Measurements from ENCODE around the gene MAPRE2. TPM values are rescaled to one million over a fixed set of nuclear protein-coding genes. Genes with fewer than 3 reads are reported as not detected.

Gene MAPRE2
- total RNA-seq, 1 experiment from 2014 or later, result 16.4 TPM

DNA sequence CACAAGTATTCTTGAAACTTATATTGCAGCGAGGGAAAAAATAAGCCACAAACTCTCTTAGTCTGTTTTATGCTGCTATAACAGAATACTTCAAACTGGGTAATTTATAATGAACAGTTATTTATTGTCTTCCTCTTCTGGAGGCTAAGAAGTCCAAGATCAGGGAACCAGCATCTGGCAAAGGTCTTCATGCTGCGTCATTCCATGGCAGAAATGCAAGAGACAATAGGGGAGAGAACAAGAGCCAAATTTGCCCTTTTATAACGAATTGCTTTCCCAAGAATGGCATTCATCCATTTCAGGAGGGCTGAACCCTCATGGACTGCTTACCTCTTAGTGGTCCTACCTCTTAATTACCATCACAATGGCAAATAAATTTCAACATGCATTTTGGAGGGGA lies 46.5 kb downstream of the MAPRE2 start:
- no TSS peak for BruUV-seq (replicated peaks)
- Histone ChIP-seq H3K9me3 (ENCODE audit: low read depth, low read length, poor library complexity, severe bottlenecking) (no peaks in the 10 kb centered on the region), H3K27me3 (replicated peaks; ENCODE audit: insufficient read depth, low read depth, low read length, poor library complexity) (no peaks in the 10 kb centered on the region), H3K4me1 (ENCODE audit: insufficient read depth, low read length, poor library complexity, severe bottlenecking) (no peaks in the 10 kb centered on the region), H3K27ac (ENCODE audit: low read depth, low read length, poor library complexity, severe bottlenecking) (no peak overlapping the region), H3K36me3 (ENCODE audit: insufficient read depth, low read length, poor library complexity, severe bottlenecking) (no peaks in the 10 kb centered on the region), H3K4me3 (ENCODE audit: low read depth, low read length, poor library complexity, severe bottlenecking) (no peak overlapping the region)
- TF ChIP-seq, protein P1, sequence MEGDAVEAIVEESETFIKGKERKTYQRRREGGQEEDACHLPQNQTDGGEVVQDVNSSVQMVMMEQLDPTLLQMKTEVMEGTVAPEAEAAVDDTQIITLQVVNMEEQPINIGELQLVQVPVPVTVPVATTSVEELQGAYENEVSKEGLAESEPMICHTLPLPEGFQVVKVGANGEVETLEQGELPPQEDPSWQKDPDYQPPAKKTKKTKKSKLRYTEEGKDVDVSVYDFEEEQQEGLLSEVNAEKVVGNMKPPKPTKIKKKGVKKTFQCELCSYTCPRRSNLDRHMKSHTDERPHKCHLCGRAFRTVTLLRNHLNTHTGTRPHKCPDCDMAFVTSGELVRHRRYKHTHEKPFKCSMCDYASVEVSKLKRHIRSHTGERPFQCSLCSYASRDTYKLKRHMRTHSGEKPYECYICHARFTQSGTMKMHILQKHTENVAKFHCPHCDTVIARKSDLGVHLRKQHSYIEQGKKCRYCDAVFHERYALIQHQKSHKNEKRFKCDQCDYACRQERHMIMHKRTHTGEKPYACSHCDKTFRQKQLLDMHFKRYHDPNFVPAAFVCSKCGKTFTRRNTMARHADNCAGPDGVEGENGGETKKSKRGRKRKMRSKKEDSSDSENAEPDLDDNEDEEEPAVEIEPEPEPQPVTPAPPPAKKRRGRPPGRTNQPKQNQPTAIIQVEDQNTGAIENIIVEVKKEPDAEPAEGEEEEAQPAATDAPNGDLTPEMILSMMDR (conservative IDR thresholded peaks at IDR 0.05; ENCODE audit: low read depth, low read length), result no peak
- no peak for TF ChIP-seq EZH2 (IDR thresholded peaks at IDR 0.05; ENCODE audit: borderline replicate concordance, low read depth, low read length, poor library complexity, severe bottlenecking)
- no peak for DNase-seq (ENCODE audit: low spot score)
- CTCF ChIA-PET, result no interaction called here
- POLR2A ChIA-PET (ENCODE audit: low non-redundant PET), result no interaction called here
- intact Hi-C loops (cut with micrococcal nuclease; ENCODE audit: unreplicated experiment), result no loop called here

DNA sequence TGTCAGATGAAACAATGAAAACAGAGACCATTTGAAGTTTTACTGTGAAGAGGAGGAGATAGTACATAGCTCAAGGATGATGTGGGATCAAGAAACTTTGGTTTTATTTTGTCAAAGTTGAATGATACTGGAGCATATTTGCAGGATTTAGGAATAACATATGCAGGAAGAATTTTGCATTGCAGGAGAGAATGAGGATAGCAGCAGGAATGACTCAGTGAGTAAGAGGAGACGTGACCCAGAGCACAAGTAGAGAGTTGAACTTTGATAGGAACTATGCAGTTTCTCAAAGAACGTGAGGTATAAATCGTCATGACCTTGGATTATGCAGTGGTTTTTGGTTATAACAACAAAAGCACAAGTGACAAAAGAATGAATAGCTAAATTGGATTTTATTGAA lies 47.7 kb downstream of the MAPRE2 start:
- ChIA-PET POLR2A (ENCODE audit: low non-redundant PET) (no interaction called here), CTCF (no interaction called here)
- DNase-seq (ENCODE audit: low spot score), result no peak
- TF ChIP-seq EZH2 (IDR thresholded peaks at IDR 0.05; ENCODE audit: borderline replicate concordance, low read depth, low read length, poor library complexity, severe bottlenecking), result no peak
- TF ChIP-seq, protein P1 (conservative IDR thresholded peaks at IDR 0.05; ENCODE audit: low read depth, low read length), result no peak
- intact Hi-C loops (cut with micrococcal nuclease; ENCODE audit: unreplicated experiment), result no loop called here
- no peaks in the 10 kb centered on the region for H3K27me3 ChIP-seq (replicated peaks; ENCODE audit: insufficient read depth, low read depth, low read length, poor library complexity)
- no peaks in the 10 kb centered on the region for H3K36me3 ChIP-seq (ENCODE audit: insufficient read depth, low read length, poor library complexity, severe bottlenecking)
- H3K27ac ChIP-seq (ENCODE audit: low read depth, low read length, poor library complexity, severe bottlenecking), result no peak overlapping the region
- H3K4me3 ChIP-seq (ENCODE audit: low read depth, low read length, poor library complexity, severe bottlenecking), result no peak overlapping the region
- no peaks in the 10 kb centered on the region for H3K9me3 ChIP-seq (ENCODE audit: low read depth, low read length, poor library complexity, severe bottlenecking)
- no peaks in the 10 kb centered on the region for H3K4me1 ChIP-seq (ENCODE audit: insufficient read depth, low read length, poor library complexity, severe bottlenecking)
- BruUV-seq (replicated peaks), result no TSS peak

DNA sequence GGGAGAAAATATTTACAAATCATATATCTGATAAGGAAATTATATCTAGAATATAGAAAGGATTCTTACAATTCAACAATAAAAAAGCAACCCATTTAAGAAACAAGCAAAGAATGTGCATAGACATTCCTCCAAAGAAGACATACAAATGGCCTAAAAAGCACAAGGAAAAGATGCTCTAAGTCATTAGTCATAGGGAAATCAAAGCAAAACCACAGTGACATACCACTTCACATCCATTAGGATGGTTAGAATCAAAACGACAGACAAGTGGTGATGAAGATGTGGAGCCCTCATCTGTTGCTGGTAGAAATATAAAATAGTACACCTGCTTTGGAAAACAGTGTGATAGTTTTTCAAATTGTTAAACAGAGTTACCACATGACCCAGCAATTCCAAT lies 48.2 kb downstream of the MAPRE2 start:
- no peak for DNase-seq (ENCODE audit: low spot score)
- no peak overlapping the region for H3K27ac ChIP-seq (ENCODE audit: low read depth, low read length, poor library complexity, severe bottlenecking)

More for the DNA sequence above, 48.2 kb downstream of the MAPRE2 start:
- Histone ChIP-seq H3K9me3 (ENCODE audit: low read depth, low read length, poor library complexity, severe bottlenecking) (no peaks in the 10 kb centered on the region), H3K36me3 (ENCODE audit: insufficient read depth, low read length, poor library complexity, severe bottlenecking) (no peaks in the 10 kb centered on the region), H3K27me3 (replicated peaks; ENCODE audit: insufficient read depth, low read depth, low read length, poor library complexity) (no peaks in the 10 kb centered on the region), H3K4me1 (ENCODE audit: insufficient read depth, low read length, poor library complexity, severe bottlenecking) (no peaks in the 10 kb centered on the region), H3K4me3 (ENCODE audit: low read depth, low read length, poor library complexity, severe bottlenecking) (no peak overlapping the region)
- ChIA-PET CTCF (no interaction called here), POLR2A (ENCODE audit: low non-redundant PET) (no interaction called here)
- intact Hi-C loops (cut with micrococcal nuclease; ENCODE audit: unreplicated experiment), result no loop called here
- no TSS peak for BruUV-seq (replicated peaks)
- TF ChIP-seq EZH2 (IDR thresholded peaks at IDR 0.05; ENCODE audit: borderline replicate concordance, low read depth, low read length, poor library complexity, severe bottlenecking), result no peak
- TF ChIP-seq, protein P1 (conservative IDR thresholded peaks at IDR 0.05; ENCODE audit: low read depth, low read length), result no peak
